RWPE1 (cell line): ENCODE measurements around the gene NSUN2.

Experiments used
- CTCF ChIA-PET: fragments of 350-600 bp; sonication (Branson Sonifier 250); formaldehyde crosslinking; extraction: SDS; loops from one replicate; lab custom pipeline; 2021; lab: Yijun Ruan, JAX
- POLR2A ChIA-PET: fragments of 400-600 bp; formaldehyde crosslinking; extraction: SDS; loops from one replicate; lab custom pipeline; 2020; ENCODE audit warnings: antibody characterized with exemption; ENCODE audit not compliant: low non-redundant PET; lab: Yijun Ruan, JAX
- DNase-seq: peaks from one replicate; pipeline ENCODE4 v3.0.0; 2012; ENCODE audit warnings: low spot score
- H3K27ac ChIP-seq: fragments of 450-650 bp; 2 replicates; pipeline ENCODE4 v1.5.1; 2017
- TF ChIP-seq, protein P1 (sequence below): fragments of 450-650 bp; conservative IDR thresholded peaks from 2 replicates; pipeline ENCODE4 v1.5.1; 2017; ENCODE audit warnings: low read depth, mild to moderate bottlenecking

NSUN2 gene

DNA sequence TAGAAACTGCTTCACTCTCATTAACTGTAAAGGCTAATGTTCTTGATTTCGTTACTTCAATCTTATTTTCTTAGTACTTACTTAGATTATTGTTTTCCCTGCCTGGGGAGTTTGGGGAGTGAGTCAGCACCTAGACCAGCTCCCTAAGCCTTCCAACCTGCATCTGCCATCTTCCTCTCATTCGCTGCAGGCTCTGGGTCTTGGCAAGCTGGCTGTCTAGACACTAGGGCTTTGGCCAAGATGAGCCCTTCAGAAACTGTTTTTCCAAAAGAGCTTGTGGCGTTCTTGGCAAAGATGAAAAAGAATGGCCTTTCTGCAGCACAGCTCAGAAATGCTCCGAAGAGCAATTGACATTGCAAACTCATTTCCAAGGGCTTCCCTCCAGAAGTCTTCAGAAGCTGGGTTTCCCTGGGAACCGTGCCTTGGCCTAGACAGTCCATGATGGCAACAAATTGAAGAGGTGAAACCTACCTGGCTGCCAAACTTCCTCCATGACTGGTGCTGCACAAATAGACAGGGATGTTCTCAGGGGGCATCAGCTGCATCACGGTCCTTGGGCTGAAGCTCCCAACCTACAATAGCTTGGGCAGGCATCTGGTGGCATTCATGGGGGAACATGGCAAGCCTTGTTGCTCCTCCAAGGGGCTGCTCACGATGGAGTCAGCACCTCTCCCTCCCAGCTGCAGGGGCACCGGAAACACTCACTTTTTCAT lies 76.6 kb downstream of the NSUN2 start:
- no peak overlapping the region for H3K27ac ChIP-seq
- no peak for DNase-seq
- ChIA-PET POLR2A (no interaction called here), CTCF (interaction anchor here (0.5 to 0.6 kb wide), 2 partner anchors 150 to 650 kb away, joined by 3 read pairs; no protein-coding TSS in a partner anchor)
- TF ChIP-seq, protein P1, sequence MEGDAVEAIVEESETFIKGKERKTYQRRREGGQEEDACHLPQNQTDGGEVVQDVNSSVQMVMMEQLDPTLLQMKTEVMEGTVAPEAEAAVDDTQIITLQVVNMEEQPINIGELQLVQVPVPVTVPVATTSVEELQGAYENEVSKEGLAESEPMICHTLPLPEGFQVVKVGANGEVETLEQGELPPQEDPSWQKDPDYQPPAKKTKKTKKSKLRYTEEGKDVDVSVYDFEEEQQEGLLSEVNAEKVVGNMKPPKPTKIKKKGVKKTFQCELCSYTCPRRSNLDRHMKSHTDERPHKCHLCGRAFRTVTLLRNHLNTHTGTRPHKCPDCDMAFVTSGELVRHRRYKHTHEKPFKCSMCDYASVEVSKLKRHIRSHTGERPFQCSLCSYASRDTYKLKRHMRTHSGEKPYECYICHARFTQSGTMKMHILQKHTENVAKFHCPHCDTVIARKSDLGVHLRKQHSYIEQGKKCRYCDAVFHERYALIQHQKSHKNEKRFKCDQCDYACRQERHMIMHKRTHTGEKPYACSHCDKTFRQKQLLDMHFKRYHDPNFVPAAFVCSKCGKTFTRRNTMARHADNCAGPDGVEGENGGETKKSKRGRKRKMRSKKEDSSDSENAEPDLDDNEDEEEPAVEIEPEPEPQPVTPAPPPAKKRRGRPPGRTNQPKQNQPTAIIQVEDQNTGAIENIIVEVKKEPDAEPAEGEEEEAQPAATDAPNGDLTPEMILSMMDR, result no peak

DNA sequence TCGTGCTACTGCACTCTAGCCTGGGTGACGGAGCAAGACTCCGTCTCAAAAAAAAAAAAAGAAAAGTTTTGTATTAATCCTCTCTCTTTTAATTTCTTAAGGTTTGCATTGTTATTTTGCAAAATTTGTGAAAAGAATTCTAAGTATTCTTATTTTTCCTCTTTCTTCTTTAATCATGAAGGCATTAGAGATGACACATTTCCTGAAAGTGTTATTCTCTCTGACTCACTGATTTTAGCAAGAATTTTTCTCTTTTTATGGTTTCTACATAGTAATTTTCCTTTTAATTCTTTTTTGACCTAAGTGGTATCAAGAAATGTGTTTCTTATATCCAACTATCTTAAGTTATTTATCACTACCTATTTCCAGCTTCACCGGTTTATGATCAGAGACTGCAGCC lies 78.0 kb downstream of the NSUN2 start:
- ChIA-PET POLR2A (no interaction called here), CTCF (no interaction called here)
- TF ChIP-seq, protein P1, result no peak
- DNase-seq, result no peak
- no peak overlapping the region for H3K27ac ChIP-seq

DNA sequence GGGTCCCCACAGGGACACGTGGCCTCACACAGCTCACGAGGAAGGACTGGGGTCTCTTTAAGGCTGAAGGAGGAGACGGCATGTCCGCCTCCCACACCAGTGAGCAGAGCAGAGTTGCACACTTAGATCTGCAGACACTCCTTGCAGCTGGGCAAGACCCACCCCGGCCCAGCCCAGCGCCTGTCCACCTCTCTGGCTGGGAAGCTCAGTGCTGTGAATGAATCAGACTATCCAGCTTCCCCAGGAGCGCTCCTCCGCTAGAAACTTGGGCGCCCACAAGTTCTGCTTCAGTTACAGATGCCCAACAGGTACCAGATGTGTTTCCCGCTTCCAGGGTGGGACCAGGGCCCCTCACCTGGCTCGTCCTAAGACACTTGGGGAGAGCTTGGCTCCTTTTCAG lies 78.9 kb downstream of the NSUN2 start:
- POLR2A ChIA-PET, result no interaction called here
- CTCF ChIA-PET, result no interaction called here
- no peak for DNase-seq
- TF ChIP-seq, protein P1, result no peak
- H3K27ac ChIP-seq, result no peak overlapping the region

DNA sequence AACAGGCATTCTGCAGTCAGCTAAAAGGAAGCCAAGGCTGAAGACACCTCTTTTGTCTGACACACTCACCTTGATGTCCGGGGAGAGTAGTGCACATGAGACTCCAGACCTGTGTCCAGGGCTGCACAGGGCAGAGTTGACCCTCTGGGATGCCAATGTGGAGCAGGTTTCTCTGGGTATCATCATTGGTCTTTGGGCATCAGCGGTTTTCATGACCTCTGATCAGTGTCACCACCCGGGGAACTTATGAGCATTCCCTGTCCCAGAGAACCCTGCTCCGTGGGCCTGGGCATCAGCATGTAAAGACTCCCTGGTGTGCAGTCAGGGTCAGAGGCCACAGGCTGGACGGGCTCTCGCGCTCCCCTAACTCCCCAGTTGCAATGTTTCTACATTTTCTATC lies 80.2 kb downstream of the NSUN2 start:
- ChIA-PET CTCF (no interaction called here), POLR2A (no interaction called here)
- DNase-seq, result no peak
- TF ChIP-seq, protein P1, result no peak
- H3K27ac ChIP-seq, result no peak overlapping the region

DNA sequence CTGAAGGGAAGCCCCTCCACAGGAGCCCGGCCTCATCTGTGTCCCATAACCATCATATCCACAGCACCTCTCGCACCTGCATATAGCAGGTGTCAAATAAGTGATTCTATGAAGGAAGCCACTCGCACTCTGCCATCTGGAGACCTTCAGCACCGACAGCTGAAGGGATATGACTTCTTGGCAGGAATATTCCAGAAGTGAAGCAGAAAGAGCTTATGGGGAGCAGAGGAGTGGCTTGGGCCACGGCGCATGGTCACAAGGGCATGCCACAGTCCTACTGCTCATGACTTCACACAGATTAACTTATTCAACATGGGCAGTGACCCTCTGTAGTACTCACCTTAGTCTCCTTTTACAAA lies 80.9 kb downstream of the NSUN2 start:
- DNase-seq, result no peak
- ChIA-PET POLR2A (no interaction called here), CTCF (no interaction called here)
- TF ChIP-seq, protein P1, result no peak
- H3K27ac ChIP-seq, result no peak overlapping the region

DNA sequence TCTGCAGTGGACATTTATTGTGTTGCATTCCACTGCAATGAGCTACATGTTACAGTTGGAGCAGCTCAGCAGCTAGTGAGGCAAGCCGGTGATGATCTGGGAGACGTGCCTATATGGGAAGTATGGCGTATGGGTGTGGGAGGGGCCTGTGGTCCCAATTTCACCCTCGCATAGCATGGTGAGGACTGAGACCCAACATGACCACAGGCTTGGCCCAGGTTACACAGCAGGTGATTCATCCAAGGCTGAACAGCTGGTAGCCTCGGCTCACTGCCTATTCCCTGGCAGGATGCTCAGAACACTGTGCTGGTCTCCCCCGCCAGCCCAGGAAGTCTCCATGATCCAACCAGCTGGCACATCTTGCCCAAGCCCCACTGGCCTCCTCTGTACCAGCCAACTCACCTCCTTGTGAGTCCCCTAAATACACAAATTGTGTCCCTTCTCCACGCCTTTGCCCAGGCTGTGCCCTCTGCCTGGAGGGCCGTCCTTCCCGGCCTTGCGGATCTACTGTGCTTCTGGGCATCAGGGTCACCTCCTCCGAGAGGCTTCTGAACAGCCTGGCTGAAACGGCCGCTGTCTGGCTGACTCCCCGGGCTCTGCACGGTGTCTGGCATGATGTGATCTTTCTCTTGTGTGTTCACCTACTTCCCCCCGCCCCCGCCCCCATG lies 81.4 kb downstream of the NSUN2 start:
- DNase-seq, result no peak
- POLR2A ChIA-PET, result no interaction called here
- no peak overlapping the region for H3K27ac ChIP-seq
- TF ChIP-seq, protein P1, result no peak
- CTCF ChIA-PET, result no interaction called here
